ENCODE data around the gene RPL15. TPM values are rescaled to one million over a fixed set of nuclear protein-coding genes. Genes with fewer than 3 reads are reported as not detected.

The RPL15 gene
- total and polyA plus RNA-seq, 7 donors, result 1,021 to 2,855 (median 1,350) TPM

GRCh38 chr3:23882487-23882918 is 34.4 kb upstream of the RPL15 start:
- 95 to 97% (median 96%) methylated on average over 27 to 28 of the region's 28 CpGs for WGBS, 3 donors
- no peak overlapping the region for H3K27ac ChIP-seq
- intact Hi-C loops (cut with DNase I), result loop anchor here in 1 of 2 donors (5.0 kb wide), 1 partner anchor 50 kb away; no protein-coding TSS in a partner anchor
- H3K27me3 ChIP-seq (ENCODE audit: insufficient read depth in 3 of 3, low read length in 2 of 3), result no peaks in the 10 kb centered on the region
- no peaks in the 10 kb centered on the region for H3K9me3 ChIP-seq
- no peak for ATAC-seq
- H3K4me3 ChIP-seq, result no peak overlapping the region
- peaks cover 24% of the 10 kb centered on the region for H3K4me1 ChIP-seq
- peaks cover 0 to 7% of the 10 kb centered on the region in 2 donors for H3K36me3 ChIP-seq (ENCODE audit: insufficient read depth in 1 of 2, low read depth in 1 of 2)
- TF ChIP-seq, protein P1, sequence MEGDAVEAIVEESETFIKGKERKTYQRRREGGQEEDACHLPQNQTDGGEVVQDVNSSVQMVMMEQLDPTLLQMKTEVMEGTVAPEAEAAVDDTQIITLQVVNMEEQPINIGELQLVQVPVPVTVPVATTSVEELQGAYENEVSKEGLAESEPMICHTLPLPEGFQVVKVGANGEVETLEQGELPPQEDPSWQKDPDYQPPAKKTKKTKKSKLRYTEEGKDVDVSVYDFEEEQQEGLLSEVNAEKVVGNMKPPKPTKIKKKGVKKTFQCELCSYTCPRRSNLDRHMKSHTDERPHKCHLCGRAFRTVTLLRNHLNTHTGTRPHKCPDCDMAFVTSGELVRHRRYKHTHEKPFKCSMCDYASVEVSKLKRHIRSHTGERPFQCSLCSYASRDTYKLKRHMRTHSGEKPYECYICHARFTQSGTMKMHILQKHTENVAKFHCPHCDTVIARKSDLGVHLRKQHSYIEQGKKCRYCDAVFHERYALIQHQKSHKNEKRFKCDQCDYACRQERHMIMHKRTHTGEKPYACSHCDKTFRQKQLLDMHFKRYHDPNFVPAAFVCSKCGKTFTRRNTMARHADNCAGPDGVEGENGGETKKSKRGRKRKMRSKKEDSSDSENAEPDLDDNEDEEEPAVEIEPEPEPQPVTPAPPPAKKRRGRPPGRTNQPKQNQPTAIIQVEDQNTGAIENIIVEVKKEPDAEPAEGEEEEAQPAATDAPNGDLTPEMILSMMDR (IDR thresholded peaks at IDR 0.05), result no peak
- DNase-seq, result no peak

- WGBS, 3 donors, result 81 to 94% (median 85%) methylated on average over 2 of the region's 2 CpGs
- intact Hi-C loops (cut with DNase I), result loop anchor here in 1 of 2 donors (5.0 kb wide), 1 partner anchor 52 kb away; no protein-coding TSS in a partner anchor
- TF ChIP-seq, protein P1 (IDR thresholded peaks at IDR 0.05), result peak; percentile 18
These were observed 32.5 kb upstream of the RPL15 start for GRCh38 chr3:23884481-23884880.

GRCh38 chr3:23885210-23885609 is 31.7 kb upstream of the RPL15 start:
- intact Hi-C loops (cut with DNase I), result no loop called here

More at GRCh38 chr3:23884481-23884880, 32.5 kb upstream of the RPL15 start:
- no peak overlapping the region for H3K27ac ChIP-seq
- peaks cover 0 to 7% of the 10 kb centered on the region in 2 donors for H3K36me3 ChIP-seq (ENCODE audit: insufficient read depth in 1 of 2, low read depth in 1 of 2)
- H3K4me1 ChIP-seq, result peaks cover 30% of the 10 kb centered on the region
- no peak overlapping the region for H3K4me3 ChIP-seq
- no peak for DNase-seq
- no peaks in the 10 kb centered on the region for H3K9me3 ChIP-seq
- H3K27me3 ChIP-seq (ENCODE audit: insufficient read depth in 3 of 3, low read length in 2 of 3), result no peaks in the 10 kb centered on the region
- ATAC-seq, result peak in 1 of 4 donors; percentile 25

DNA sequence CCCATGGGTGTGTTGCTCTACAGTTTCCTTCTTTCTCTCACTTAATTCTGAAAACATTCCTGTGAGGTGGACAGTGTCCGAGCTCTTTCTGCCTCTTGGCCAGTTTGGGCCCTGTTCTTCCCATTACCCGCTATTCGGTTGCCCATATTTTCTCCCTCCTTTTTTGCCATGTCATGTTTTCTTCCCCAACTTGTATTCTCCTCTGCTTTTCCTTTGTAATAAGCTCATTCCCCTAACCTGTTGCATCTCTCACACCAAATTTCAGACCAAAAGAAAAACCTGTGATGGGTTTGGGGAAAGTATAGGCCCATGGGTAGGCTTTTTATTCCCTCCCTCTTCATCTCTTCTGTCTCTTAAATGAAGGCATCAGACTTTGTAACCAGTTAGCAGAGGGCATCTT is 30.6 kb upstream of the RPL15 start:
- peaks cover 3 to 23% of the 10 kb centered on the region in 2 donors for H3K36me3 ChIP-seq (ENCODE audit: insufficient read depth in 1 of 2, low read depth in 1 of 2)
- intact Hi-C loops (cut with DNase I), result no loop called here
- 91 to 95% (median 93%) methylated on average over 3 of the region's 3 CpGs for WGBS, 3 donors
- no peaks in the 10 kb centered on the region for H3K27me3 ChIP-seq (ENCODE audit: insufficient read depth in 3 of 3, low read length in 2 of 3)
- TF ChIP-seq, protein P1 (IDR thresholded peaks at IDR 0.05), result no peak
- H3K4me1 ChIP-seq, result peaks cover 25% of the 10 kb centered on the region
- H3K27ac ChIP-seq, result no peak overlapping the region
- H3K9me3 ChIP-seq, result no peaks in the 10 kb centered on the region
- H3K4me3 ChIP-seq, result no peak overlapping the region
- no peak for ATAC-seq
- DNase-seq, result no peak

More at GRCh38 chr3:23885210-23885609, 31.7 kb upstream of the RPL15 start:
- Histone ChIP-seq H3K9me3 (no peaks in the 10 kb centered on the region), H3K36me3 (ENCODE audit: insufficient read depth in 1 of 2, low read depth in 1 of 2) (peaks cover 3 to 12% of the 10 kb centered on the region in 2 donors), H3K27ac (peak overlapping the region; percentile 7), H3K4me3 (no peak overlapping the region), H3K27me3 (ENCODE audit: insufficient read depth in 3 of 3, low read length in 2 of 3) (no peaks in the 10 kb centered on the region), H3K4me1 (peaks cover 31% of the 10 kb centered on the region)
- 79 to 85% (median 84%) methylated on average over 6 of the region's 6 CpGs for WGBS, 3 donors
- TF ChIP-seq, protein P1 (IDR thresholded peaks at IDR 0.05), result no peak
- no peak for ATAC-seq
- DNase-seq, result no peak

Data from psoas muscle (tissue), 8 donors.